Measurements from ENCODE around the gene AP1G1. TPM values are rescaled to one million over a fixed set of nuclear protein-coding genes. Genes with fewer than 3 reads are reported as not detected.
A peak's percentile ranks its signal among the peaks of the same experiment; 100 is the strongest.

AP1G1 gene
- total RNA-seq, 1 donor from 2014 or later: 109 TPM

GRCh38 chr16:71709229-71709781, 99.3 kb downstream of the AP1G1 start:
- no peaks in the 10 kb centered on the region for H3K36me3 Mint-ChIP-seq
- no peak for DNase-seq (ENCODE audit: low spot score in 2 of 2, unreplicated experiment in 2 of 2)
- TF ChIP-seq CTCF (IDR thresholded peaks at IDR 0.05; ENCODE audit: unreplicated experiment): no peak
- no peaks in the 10 kb centered on the region for H3K27me3 Mint-ChIP-seq (ENCODE audit: low read depth)
- H3K27ac Mint-ChIP-seq: peak overlapping the region; percentile 28
- no peaks in the 10 kb centered on the region for H3K9me3 Mint-ChIP-seq
- peaks cover 20% of the 10 kb centered on the region for H3K4me1 Mint-ChIP-seq
- no peak overlapping the region for H3K4me3 Mint-ChIP-seq

- TF ChIP-seq CTCF (IDR thresholded peaks at IDR 0.05; ENCODE audit: unreplicated experiment): no peak
- Mint-ChIP-seq H3K36me3 (no peaks in the 10 kb centered on the region), H3K9me3 (no peaks in the 10 kb centered on the region), H3K4me3 (no peak overlapping the region), H3K27me3 (ENCODE audit: low read depth) (no peaks in the 10 kb centered on the region), H3K27ac (peak overlapping the region; percentile 76), H3K4me1 (peaks cover 20% of the 10 kb centered on the region)
- no peak for DNase-seq (ENCODE audit: low spot score in 2 of 2, unreplicated experiment in 2 of 2)
These were observed 99.9 kb downstream of the AP1G1 start for GRCh38 chr16:71708696-71709095.

GRCh38 chr16:71707199-71707598, 101.4 kb downstream of the AP1G1 start:
- H3K27ac Mint-ChIP-seq: no peak overlapping the region
- no peaks in the 10 kb centered on the region for H3K9me3 Mint-ChIP-seq
- TF ChIP-seq CTCF (IDR thresholded peaks at IDR 0.05; ENCODE audit: unreplicated experiment): no peak
- H3K36me3 Mint-ChIP-seq: peaks cover 3% of the 10 kb centered on the region
- no peaks in the 10 kb centered on the region for H3K27me3 Mint-ChIP-seq (ENCODE audit: low read depth)
- H3K4me1 Mint-ChIP-seq: peaks cover 20% of the 10 kb centered on the region
- no peak overlapping the region for H3K4me3 Mint-ChIP-seq
- DNase-seq (ENCODE audit: low spot score in 2 of 2, unreplicated experiment in 2 of 2): no peak

GRCh38 chr16:71706046-71706445, 102.6 kb downstream of the AP1G1 start:
- H3K4me1 Mint-ChIP-seq: peaks cover 20% of the 10 kb centered on the region
- H3K4me3 Mint-ChIP-seq: no peak overlapping the region
- no peak for TF ChIP-seq CTCF (IDR thresholded peaks at IDR 0.05; ENCODE audit: unreplicated experiment)
- no peak overlapping the region for H3K27ac Mint-ChIP-seq
- no peaks in the 10 kb centered on the region for H3K27me3 Mint-ChIP-seq (ENCODE audit: low read depth)
- no peaks in the 10 kb centered on the region for H3K9me3 Mint-ChIP-seq
- H3K36me3 Mint-ChIP-seq: peaks cover 3% of the 10 kb centered on the region
- DNase-seq (ENCODE audit: low spot score in 2 of 2, unreplicated experiment in 2 of 2): no peak

DNA sequence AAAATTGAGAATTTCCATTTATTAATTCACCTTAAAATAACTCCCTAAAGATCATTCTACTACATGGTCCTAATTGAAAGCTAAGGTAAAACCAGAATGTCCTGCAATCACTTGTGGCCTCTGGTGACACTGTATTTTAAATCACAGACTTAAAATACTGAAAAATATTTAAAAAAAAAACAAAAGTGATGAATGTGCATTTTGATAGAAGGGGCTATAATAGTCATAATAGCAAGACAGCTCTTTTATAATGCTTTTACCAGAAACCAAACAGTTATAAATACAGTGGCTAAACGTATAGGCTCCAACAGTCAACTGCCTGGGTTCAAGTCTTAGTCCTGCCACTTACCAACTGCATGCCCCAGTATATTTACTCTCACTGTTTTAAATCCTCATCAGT, 105.3 kb downstream of the AP1G1 start:
- Mint-ChIP-seq H3K4me3 (no peak overlapping the region), H3K4me1 (peaks cover 8% of the 10 kb centered on the region), H3K9me3 (no peaks in the 10 kb centered on the region), H3K27ac (no peak overlapping the region), H3K27me3 (ENCODE audit: low read depth) (no peaks in the 10 kb centered on the region), H3K36me3 (peaks cover 10% of the 10 kb centered on the region)
- no peak for TF ChIP-seq CTCF (IDR thresholded peaks at IDR 0.05; ENCODE audit: unreplicated experiment)
- no peak for DNase-seq (ENCODE audit: low spot score in 2 of 2, unreplicated experiment in 2 of 2)

DNA sequence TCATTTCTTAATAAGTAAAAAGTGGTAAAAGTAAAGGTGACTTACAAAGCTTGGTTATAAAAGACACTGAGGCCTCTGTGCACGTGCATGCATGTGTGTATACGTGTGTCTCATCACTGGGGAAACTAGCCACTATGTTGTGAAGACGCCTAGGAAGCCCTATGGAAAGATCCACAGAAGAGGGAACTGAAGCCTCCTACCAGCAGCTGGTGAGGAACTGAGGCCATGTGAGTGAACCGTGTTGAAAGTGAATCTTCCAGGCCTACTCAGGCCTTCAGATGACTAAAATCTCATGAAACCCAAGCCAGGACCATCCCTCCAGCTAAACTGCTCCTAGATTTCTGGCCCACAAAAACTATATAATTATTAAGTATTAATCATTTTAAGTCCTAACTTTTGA, 107.8 kb downstream of the AP1G1 start:
- no peak overlapping the region for H3K27ac Mint-ChIP-seq
- H3K27me3 Mint-ChIP-seq (ENCODE audit: low read depth): no peaks in the 10 kb centered on the region
- H3K4me3 Mint-ChIP-seq: no peak overlapping the region
- no peak for DNase-seq (ENCODE audit: low spot score in 2 of 2, unreplicated experiment in 2 of 2)
- no peak for TF ChIP-seq CTCF (IDR thresholded peaks at IDR 0.05; ENCODE audit: unreplicated experiment)
- no peaks in the 10 kb centered on the region for H3K9me3 Mint-ChIP-seq
- peaks cover 14% of the 10 kb centered on the region for H3K36me3 Mint-ChIP-seq
- no peaks in the 10 kb centered on the region for H3K4me1 Mint-ChIP-seq

Measured in mesothelial cell of epicardium (in vitro differentiated cells).